ENCODE results near the gene CDK5.
"Not testable (repeated sequence)": the region's sequence is repeated elsewhere in the genome, so short reads cannot be mapped to it uniquely, and the experiment has no call there.

Gene CDK5

DNA sequence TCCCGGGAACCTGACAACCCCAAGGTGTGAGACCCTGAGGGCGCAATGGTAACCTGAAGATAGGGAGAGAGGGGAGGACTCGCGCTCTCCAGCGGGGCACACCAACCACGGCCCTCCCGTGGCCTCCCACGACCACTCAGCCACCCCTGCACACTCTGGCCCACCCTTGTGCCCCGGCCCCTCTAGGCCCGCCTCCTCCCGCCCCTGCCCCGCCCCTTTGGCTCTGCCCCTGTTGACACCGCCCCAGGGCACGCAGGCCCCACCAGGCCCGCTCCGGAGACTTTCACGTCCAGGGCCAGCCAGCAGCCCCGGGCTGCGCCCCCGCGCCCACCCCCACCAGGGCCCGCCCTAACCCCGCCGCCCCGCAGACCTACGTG lies 44.4 kb downstream of the CDK5 start:
- no peak for ATAC-seq
- peak overlapping the region; percentile 88 for H3K27ac Mint-ChIP-seq
- peaks cover 53% of the 10 kb centered on the region for H3K4me1 Mint-ChIP-seq
- H3K9me3 Mint-ChIP-seq: no peaks in the 10 kb centered on the region
- H3K36me3 Mint-ChIP-seq: no peaks in the 10 kb centered on the region
- H3K27me3 Mint-ChIP-seq: peaks cover 2% of the 10 kb centered on the region
- peak overlapping the region; percentile 87 for H3K4me3 Mint-ChIP-seq

DNA sequence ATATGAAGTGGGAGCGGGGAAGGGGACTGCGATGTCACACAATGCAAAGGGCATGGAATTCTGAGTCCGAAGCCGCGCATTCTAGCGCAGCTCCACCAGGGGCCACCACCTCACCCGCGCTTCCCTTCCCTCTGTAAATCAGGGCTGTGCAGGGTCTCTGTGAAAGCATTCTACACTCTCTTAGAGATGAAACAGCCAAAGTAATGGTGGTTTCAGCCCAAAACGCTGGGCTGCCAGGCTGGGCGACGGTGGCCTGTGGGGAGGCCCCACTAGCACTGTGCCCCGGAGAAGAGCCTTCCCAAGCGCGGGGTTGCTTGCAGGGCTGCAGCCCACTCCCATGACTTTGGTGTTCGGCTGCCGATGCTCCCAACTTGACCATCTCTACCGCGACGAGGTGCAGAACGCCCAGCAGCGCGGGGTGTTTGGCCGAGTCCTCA lies 44.8 kb downstream of the CDK5 start:
- Mint-ChIP-seq H3K27me3 (no peaks in the 10 kb centered on the region), H3K27ac (no peak overlapping the region), H3K4me1 (peaks cover 53% of the 10 kb centered on the region), H3K9me3 (no peaks in the 10 kb centered on the region), H3K4me3 (peak overlapping the region; percentile 25), H3K36me3 (no peaks in the 10 kb centered on the region)
- ATAC-seq: no peak

DNA sequence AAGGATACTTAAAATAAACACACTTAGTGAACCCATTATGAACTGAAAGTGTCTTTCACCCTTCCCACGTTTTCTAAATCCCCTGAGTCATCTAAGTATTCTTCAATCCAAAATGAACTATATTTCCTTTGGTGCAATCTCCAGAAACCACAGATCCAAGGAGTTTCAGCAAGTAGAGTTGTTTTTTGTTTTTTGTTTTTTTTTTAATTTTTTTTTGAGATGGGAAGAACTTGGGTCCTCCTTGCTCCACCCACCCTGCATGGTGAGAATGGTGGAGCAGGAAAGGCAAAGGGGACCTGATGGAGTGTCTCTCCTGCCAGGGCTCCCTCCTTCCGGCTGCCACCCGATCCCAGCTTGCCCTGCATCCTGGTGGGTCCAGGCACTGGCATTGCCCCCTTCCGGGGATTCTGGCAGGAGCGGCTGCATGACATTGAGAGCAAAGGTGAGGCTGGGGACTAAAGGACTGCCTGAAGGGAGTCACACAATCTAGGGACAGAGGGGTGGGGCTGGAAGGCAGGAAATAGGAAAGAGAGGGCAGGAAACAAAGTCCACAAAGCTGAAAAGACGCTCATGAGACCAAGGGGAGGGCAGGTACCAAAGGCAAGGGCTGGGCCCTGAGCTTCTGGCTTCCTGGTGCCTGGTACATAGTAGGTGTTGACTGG lies 45.5 kb downstream of the CDK5 start:
- ATAC-seq: no peak
- peaks cover 52% of the 10 kb centered on the region for H3K4me1 Mint-ChIP-seq
- H3K4me3 Mint-ChIP-seq: no peak overlapping the region
- no peak overlapping the region for H3K27ac Mint-ChIP-seq
- no peaks in the 10 kb centered on the region for H3K27me3 Mint-ChIP-seq
- H3K36me3 Mint-ChIP-seq: no peaks in the 10 kb centered on the region
- no peaks in the 10 kb centered on the region for H3K9me3 Mint-ChIP-seq

DNA sequence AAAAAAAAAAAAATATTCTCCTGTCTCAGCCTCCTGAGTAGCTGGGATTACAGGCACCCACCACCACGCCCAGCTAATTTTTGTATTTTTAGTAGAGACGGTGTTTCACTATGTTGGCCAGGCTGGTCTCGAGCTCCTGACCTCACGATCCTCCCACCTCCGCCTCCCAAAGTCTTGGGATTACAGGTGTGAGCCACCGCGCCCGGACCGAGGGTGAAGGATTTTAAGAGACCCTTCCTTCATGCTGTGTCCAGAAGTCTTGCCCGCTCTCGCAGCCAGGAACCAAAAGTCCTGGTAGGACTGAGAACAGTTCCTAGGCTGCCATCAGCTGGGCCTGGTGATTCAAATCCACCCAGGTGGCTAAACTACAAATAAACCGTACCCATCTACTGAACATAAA lies 46.1 kb downstream of the CDK5 start:
- H3K9me3 Mint-ChIP-seq, H3K27me3 Mint-ChIP-seq, ATAC-seq, H3K4me3 Mint-ChIP-seq, H3K27ac Mint-ChIP-seq, H3K36me3 Mint-ChIP-seq: not testable (repeated sequence)
- H3K4me1 Mint-ChIP-seq: peaks cover 52% of the 10 kb centered on the region

DNA sequence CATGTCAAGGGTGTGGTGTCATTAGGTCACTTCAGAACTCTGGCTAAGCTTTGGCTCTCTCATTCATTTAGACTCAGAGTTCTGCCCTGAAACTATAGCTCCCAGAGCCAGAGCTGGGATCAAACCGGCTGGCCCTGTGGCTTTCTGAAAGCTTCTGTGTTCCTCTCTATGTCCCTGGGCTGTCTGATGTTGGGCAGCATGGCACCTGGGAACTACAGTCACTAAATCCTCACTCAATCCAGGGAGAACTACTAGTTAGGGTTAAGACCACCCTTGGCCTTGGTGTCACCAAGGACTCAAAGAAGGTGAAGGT lies 46.6 kb downstream of the CDK5 start:
- H3K9me3 Mint-ChIP-seq: no peaks in the 10 kb centered on the region
- ATAC-seq: no peak
- no peaks in the 10 kb centered on the region for H3K27me3 Mint-ChIP-seq
- H3K36me3 Mint-ChIP-seq: no peaks in the 10 kb centered on the region
- peaks cover 52% of the 10 kb centered on the region for H3K4me1 Mint-ChIP-seq
- no peak overlapping the region for H3K4me3 Mint-ChIP-seq
- H3K27ac Mint-ChIP-seq: no peak overlapping the region

DNA sequence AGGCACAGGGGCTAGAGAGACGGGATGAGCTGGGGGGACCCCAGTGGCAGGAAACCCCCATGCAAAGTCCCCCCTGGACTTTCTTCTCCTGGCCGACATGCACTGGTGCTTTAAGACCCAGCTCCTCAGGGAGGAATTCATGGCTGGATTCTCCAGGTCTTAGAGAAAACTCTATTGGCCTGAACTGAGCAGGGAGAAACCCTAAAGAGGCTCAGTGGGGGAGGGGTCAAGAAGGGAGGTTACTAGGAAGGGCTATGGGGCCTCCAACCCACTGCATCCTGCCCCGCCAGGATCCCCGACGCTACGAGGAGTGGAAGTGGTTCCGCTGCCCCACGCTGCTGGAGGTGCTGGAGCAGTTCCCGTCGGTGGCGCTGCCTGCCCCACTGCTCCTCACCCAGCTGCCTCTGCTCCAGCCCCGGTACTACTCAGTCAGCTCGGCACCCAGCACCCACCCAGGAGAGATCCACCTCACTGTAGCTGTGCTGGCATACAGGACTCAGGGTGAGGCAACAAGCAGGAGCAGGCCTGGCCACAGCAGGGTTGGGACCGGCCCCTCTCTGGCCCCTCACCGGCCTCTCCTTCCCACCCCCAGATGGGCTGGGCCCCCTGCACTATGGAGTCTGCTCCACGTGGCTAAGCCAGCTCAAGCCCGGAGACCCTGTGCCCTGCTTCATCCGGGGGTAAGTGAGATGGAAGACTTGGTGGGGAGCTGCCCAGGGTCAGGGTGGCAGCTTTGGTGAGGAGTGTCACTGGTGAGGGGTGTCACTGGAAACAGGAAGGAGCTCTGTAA lies 47.2 kb downstream of the CDK5 start:
- ATAC-seq: no peak
- Mint-ChIP-seq H3K9me3 (no peaks in the 10 kb centered on the region), H3K36me3 (no peaks in the 10 kb centered on the region), H3K4me3 (no peak overlapping the region), H3K4me1 (peaks cover 49% of the 10 kb centered on the region), H3K27ac (no peak overlapping the region), H3K27me3 (no peaks in the 10 kb centered on the region)

DNA sequence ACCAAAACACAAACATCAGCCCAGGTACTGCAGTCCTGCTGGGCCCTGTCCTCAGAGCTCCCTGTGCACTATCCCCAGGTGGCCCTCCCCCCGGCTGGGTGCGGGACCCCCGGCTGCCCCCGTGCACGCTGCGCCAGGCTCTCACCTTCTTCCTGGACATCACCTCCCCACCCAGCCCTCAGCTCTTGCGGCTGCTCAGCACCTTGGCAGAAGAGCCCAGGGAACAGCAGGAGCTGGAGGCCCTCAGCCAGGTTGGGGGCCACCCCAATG lies 47.7 kb downstream of the CDK5 start:
- Mint-ChIP-seq H3K36me3 (no peaks in the 10 kb centered on the region), H3K27me3 (no peaks in the 10 kb centered on the region), H3K4me3 (no peak overlapping the region), H3K27ac (no peak overlapping the region), H3K9me3 (no peaks in the 10 kb centered on the region), H3K4me1 (peaks cover 44% of the 10 kb centered on the region)
- no peak for ATAC-seq

DNA sequence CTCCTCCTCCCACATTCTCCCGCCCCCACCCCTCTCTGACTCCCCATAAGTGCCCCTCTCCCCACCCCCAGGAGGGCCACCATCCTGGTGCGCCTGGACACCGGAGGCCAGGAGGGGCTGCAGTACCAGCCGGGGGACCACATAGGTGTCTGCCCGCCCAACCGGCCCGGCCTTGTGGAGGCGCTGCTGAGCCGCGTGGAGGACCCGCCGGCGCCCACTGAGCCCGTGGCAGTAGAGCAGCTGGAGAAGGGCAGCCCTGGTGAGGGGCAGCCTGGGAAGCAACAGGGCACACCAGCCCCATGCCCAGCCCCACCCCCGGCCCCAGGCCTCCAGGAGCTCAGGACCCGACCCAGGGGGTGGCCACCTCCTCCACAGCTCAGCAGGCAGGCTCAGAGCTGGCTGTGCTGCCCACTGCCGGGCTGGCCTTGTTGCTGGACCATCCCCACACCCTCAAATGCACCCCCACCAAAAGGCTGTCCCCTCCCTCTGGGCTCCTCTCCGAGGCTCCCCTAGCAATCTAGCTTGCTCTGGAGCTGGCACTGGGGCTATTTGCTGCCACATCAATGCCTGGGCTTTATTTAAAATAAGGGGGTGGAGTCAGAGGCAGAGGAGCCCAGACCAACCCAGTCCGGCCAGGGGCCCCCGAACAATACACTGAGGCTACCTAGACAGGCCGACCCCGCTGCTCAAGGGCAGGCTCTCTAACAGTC lies 48.2 kb downstream of the CDK5 start:
- no peaks in the 10 kb centered on the region for H3K9me3 Mint-ChIP-seq
- peak; percentile 10 for ATAC-seq
- no peaks in the 10 kb centered on the region for H3K27me3 Mint-ChIP-seq
- H3K36me3 Mint-ChIP-seq: no peaks in the 10 kb centered on the region
- no peak overlapping the region for H3K27ac Mint-ChIP-seq
- no peak overlapping the region for H3K4me3 Mint-ChIP-seq
- peaks cover 42% of the 10 kb centered on the region for H3K4me1 Mint-ChIP-seq

DNA sequence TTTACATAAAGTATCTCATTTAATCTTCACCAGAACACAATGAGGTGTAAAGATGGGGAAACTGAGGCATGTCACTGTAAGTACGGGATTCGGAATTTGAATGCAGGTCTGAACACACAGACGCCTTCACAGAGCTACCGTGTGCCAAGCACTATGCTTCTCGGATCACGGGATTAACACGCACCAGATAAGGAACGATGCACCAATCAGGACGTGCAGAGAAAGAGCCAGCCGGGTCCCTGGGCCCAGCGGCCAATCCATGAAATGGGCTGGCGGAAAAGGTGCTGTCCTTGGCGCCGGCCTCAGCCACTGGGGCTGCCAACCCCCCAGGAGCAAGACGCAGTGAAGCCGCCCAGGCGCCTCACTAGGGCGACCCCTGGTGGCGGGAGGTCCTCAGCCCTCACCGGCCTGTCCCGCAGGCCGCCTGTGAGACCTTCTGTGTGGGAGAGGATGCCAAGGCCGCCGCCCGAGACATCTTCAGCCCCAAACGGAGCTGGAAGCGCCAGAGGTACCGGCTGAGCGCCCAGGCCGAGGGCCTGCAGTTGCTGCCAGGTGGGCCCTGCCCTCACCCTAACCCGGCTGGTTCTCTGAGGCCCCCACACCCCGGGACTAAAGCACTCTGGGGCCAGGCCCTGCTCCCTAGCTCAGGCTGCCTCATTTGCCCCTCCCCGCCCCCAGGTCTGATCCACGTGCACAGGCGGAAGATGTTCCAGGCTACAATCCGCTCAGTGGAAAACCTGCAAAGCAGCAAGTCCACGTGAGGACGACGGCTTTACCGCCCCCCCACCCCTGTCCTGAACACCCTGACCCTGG lies 49.0 kb downstream of the CDK5 start:
- Mint-ChIP-seq H3K4me1 (peaks cover 36% of the 10 kb centered on the region), H3K36me3 (no peaks in the 10 kb centered on the region), H3K27ac (no peak overlapping the region), H3K4me3 (peak overlapping the region; percentile 73), H3K9me3 (no peaks in the 10 kb centered on the region), H3K27me3 (no peaks in the 10 kb centered on the region)
- ATAC-seq: peak; percentile 71

DNA sequence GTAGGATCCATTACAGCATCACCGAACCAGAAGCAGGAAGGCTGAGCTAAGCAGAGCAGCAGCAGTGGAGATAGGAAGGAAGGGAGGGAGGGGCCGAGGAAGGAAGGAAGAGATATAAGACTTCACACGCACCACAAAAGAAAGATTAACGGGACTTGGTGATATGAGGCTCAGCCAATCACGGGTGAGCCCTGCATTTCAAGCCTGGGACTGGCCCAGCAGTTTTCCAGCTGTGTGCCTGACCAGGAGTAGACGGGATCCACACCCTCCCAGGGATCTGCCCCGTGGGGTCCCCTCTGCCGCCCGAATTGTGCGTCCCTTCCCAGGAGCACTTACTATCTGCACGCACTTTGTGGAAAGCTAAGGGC lies 49.6 kb downstream of the CDK5 start:
- Mint-ChIP-seq H3K9me3 (no peaks in the 10 kb centered on the region), H3K27me3 (no peaks in the 10 kb centered on the region), H3K4me3 (peak overlapping the region; percentile 73), H3K4me1 (peaks cover 36% of the 10 kb centered on the region), H3K36me3 (no peaks in the 10 kb centered on the region), H3K27ac (no peak overlapping the region)
- no peak for ATAC-seq

DNA sequence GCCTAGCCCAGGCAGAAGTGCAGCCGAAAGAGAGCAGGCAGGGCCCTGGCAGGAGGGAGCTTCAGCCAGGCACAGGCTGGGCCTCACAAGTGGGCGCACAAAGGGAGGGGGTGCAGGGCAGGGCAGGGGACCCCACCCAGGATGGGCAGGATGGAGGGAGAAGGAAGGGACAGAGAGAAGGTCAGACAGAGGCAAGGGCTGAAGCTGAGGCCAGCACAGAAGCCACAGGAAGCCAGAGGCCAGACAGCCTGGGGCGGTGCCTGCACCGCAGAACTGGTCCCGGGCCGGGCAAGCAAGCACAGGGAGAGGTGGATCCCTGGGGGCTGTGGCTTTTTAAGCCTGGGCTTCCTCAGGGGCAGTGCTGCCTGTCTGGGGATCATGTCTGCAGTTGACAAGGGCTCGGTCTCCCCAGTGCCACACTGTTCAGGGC lies 50.2 kb downstream of the CDK5 start:
- H3K36me3 Mint-ChIP-seq: no peaks in the 10 kb centered on the region
- H3K9me3 Mint-ChIP-seq: no peaks in the 10 kb centered on the region
- no peak for ATAC-seq
- peaks cover 33% of the 10 kb centered on the region for H3K4me1 Mint-ChIP-seq
- no peaks in the 10 kb centered on the region for H3K27me3 Mint-ChIP-seq
- H3K4me3 Mint-ChIP-seq: no peak overlapping the region
- H3K27ac Mint-ChIP-seq: no peak overlapping the region

DNA sequence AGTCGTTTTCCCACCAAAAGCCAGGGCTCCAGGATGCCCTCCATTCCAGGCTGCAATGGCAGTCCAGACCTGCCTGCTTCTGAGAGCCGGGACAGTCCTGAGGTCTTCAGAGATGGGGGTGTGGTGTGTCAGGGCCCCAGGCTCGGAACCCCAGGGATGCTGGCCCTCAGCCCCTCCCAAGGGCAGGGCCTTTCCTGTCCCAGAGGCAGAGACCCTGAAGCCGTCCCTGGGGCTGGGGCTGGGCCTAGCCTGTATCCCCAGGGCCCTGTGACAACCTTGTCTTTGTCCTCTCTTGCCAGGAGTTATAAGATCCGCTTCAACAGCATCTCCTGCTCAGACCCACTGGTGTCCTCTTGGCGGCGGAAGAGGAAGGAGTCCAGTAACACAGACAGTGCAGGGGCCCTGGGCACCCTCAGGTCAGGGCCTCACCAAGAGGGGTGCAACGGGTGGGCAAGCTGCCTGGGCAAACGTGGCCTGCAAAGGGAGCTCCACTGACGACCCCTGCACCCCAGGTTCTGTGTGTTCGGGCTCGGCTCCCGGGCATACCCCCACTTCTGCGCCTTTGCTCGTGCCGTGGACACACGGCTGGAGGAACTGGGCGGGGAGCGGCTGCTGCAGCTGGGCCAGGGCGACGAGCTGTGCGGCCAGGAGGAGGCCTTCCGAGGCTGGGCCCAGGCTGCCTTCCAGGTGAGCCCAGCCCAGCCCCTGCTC lies 51.0 kb downstream of the CDK5 start:
- H3K36me3 Mint-ChIP-seq: no peaks in the 10 kb centered on the region
- H3K27me3 Mint-ChIP-seq: peaks cover under 1% of the 10 kb centered on the region
- peaks cover 28% of the 10 kb centered on the region for H3K4me1 Mint-ChIP-seq
- no peaks in the 10 kb centered on the region for H3K9me3 Mint-ChIP-seq
- peak; percentile 2 for ATAC-seq
- H3K27ac Mint-ChIP-seq: no peak overlapping the region
- H3K4me3 Mint-ChIP-seq: no peak overlapping the region

DNA sequence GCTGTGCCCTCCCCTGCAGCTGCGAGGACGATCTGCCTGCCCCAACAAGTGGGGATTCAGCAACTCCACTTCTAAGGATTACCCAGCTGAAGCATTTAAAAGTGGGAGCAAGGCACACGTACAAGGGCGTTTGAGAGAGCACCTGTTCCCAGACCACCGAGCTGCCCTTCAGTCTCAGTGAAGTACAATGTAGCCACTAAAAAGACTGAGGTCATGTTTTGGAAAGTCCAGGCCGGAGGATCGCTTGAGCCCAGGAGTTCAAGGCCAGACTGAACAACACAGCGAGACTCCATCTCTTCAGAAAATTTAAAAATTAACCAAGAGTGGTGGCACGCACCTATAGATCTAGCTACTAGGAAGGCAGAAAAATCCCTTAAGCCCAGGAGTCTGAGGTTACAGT lies 52.1 kb downstream of the CDK5 start:
- no peaks in the 10 kb centered on the region for H3K36me3 Mint-ChIP-seq
- no peak overlapping the region for H3K4me3 Mint-ChIP-seq
- no peaks in the 10 kb centered on the region for H3K9me3 Mint-ChIP-seq
- H3K4me1 Mint-ChIP-seq: peaks cover 20% of the 10 kb centered on the region
- ATAC-seq: no peak
- peaks cover 12% of the 10 kb centered on the region for H3K27me3 Mint-ChIP-seq
- H3K27ac Mint-ChIP-seq: no peak overlapping the region

Measured in stimulated activated memory B cell treated with anti-CD40 and anti-IgM and Interleukin-4, amounts not matched to agents 10 μg/mL and 1 μg/mL and 100 μg/mL, for 72 hours (primary cell).